Spinal cord (tissue), 10 donors: ENCODE data around the gene KIAA0513. TPM values are rescaled to one million over a fixed set of nuclear protein-coding genes. Genes with fewer than 3 reads are reported as not detected.
"Not testable (repeated sequence)": the region's sequence is repeated elsewhere in the genome, so short reads cannot be mapped to it uniquely, and the experiment has no call there.

Experiments used
- DNase-seq, 6 donors: peaks; one replicate each; pipeline versions ENCODE4 v3.0.0 to v3.0.0-alpha.2; 2013 to 2015; ENCODE audit warnings: low spot score in 6 of 6, low read depth in 4 of 6
- H3K27ac ChIP-seq: one replicate; pipeline ENCODE4 v1.5.1; 2013; ENCODE audit warnings: low read depth, low read length, control low read depth
- H3K27me3 ChIP-seq: one replicate; pipeline ENCODE4 v1.6.1; 2013; ENCODE audit warnings: low read length; ENCODE audit not compliant: control insufficient read depth, insufficient read depth
- H3K36me3 ChIP-seq: one replicate; pipeline ENCODE4 v1.6.1; 2013; ENCODE audit warnings: low read length; ENCODE audit not compliant: control insufficient read depth, insufficient read depth
- H3K4me1 ChIP-seq: one replicate; pipeline ENCODE4 v1.6.1; 2013; ENCODE audit warnings: low read length; ENCODE audit not compliant: control insufficient read depth, insufficient read depth
- H3K4me3 ChIP-seq: one replicate; pipeline ENCODE4 v1.5.1; 2013; ENCODE audit warnings: low read depth, low read length, control low read depth
- H3K9me3 ChIP-seq: one replicate; pipeline ENCODE4 v1.6.1; 2013; ENCODE audit warnings: low read length; ENCODE audit not compliant: control insufficient read depth, insufficient read depth
- WGBS: methylation state at CpG from one replicate; pipeline ENCODE4 v1.1.5; 2013; ENCODE audit warnings: missing lambda C conversion rate; ENCODE audit not compliant: insufficient coverage; 5-methylcytosine and 5-hydroxymethylcytosine counted together
- polyA plus RNA-seq, 2 donors: library from polyadenylated mRNA; unstranded; fragments of 120-200 nt; gene quantifications; one replicate each; pipeline ENCODE4 v1.2.1, GENCODE V29; 2013; ENCODE audit not compliant: insufficient read length in 2 of 2
- total RNA-seq, 2 donors: library from RNA; depleted of rRNA in 1 of 2; stranded (reverse); fragments of 120-200 nt in 1 of 2; fragments of >200 nt in 1 of 2; gene quantifications; one replicate each; pipeline versions ENCODE4 v1.2.3 to v1.2.4, GENCODE V29; 2013 to 2014
- donor health status: healthy.

Gene KIAA0513
- total and polyA plus RNA-seq, 4 donors = 18.4 to 40.9 (median 40.0) TPM

- Histone ChIP-seq H3K4me3 (peak overlapping the region; percentile 65), H3K4me1 (peaks cover 16% of the 10 kb centered on the region), H3K27me3 (no peaks in the 10 kb centered on the region), H3K9me3 (no peaks in the 10 kb centered on the region), H3K36me3 (peaks cover 14% of the 10 kb centered on the region), H3K27ac (peak overlapping the region; percentile 34)
- DNase-seq = peak in 1 of 6 donors; percentile 27
- WGBS = 2% methylated on average over 39 of the region's 41 CpGs
These were observed 526 bp downstream of the KIAA0513 start for GRCh38 chr16:85027958-85028684.

- DNase-seq = peak in 2 of 6 donors; percentile 30 to 66
- Histone ChIP-seq H3K36me3 (peaks cover 19% of the 10 kb centered on the region), H3K27ac (peak overlapping the region; percentile 34), H3K4me1 (peaks cover 20% of the 10 kb centered on the region), H3K9me3 (no peaks in the 10 kb centered on the region), H3K27me3 (no peaks in the 10 kb centered on the region), H3K4me3 (peak overlapping the region; percentile 65)
- 22% methylated on average over 11 of the region's 17 CpGs for WGBS
These were observed 1.3 kb downstream of the KIAA0513 start for GRCh38 chr16:85028685-85029407.

- Histone ChIP-seq H3K4me1 (peaks cover 20% of the 10 kb centered on the region), H3K36me3 (peaks cover 22% of the 10 kb centered on the region), H3K27ac (no peak overlapping the region), H3K27me3 (no peaks in the 10 kb centered on the region), H3K4me3 (no peak overlapping the region), H3K9me3 (no peaks in the 10 kb centered on the region)
- DNase-seq = peak in 1 of 6 donors; percentile 47
- WGBS = no CpG with 5 or more reads among the region's 4 CpGs
These were observed 1.8 kb downstream of the KIAA0513 start for GRCh38 chr16:85029408-85029784.

GRCh38 chr16:85029981-85030401 lies 2.4 kb downstream of the KIAA0513 start:
- 80% methylated on average over 16 of the region's 16 CpGs for WGBS
- H3K4me1 ChIP-seq = peaks cover 20% of the 10 kb centered on the region
- no peak for DNase-seq
- H3K9me3 ChIP-seq = no peaks in the 10 kb centered on the region
- no peaks in the 10 kb centered on the region for H3K27me3 ChIP-seq
- H3K4me3 ChIP-seq = no peak overlapping the region
- H3K27ac ChIP-seq = no peak overlapping the region
- peaks cover 27% of the 10 kb centered on the region for H3K36me3 ChIP-seq

- Histone ChIP-seq H3K9me3 (no peaks in the 10 kb centered on the region), H3K27me3 (no peaks in the 10 kb centered on the region), H3K4me3 (no peak overlapping the region), H3K4me1 (peaks cover 20% of the 10 kb centered on the region), H3K36me3 (peaks cover 28% of the 10 kb centered on the region), H3K27ac (no peak overlapping the region)
- 91% methylated on average over 5 of the region's 5 CpGs for WGBS
- no peak for DNase-seq
These were observed 3.9 kb downstream of the KIAA0513 start for GRCh38 chr16:85031451-85031850.

GRCh38 chr16:85032187-85032586 lies 4.6 kb downstream of the KIAA0513 start:
- H3K4me1 ChIP-seq = peaks cover 23% of the 10 kb centered on the region
- not testable (repeated sequence) for H3K9me3 ChIP-seq, H3K27me3 ChIP-seq, H3K27ac ChIP-seq, DNase-seq, H3K4me3 ChIP-seq
- peaks cover 28% of the 10 kb centered on the region for H3K36me3 ChIP-seq
- 100% methylated on average over 4 of the region's 4 CpGs for WGBS

GRCh38 chr16:85033171-85033570 lies 5.6 kb downstream of the KIAA0513 start:
- Histone ChIP-seq H3K4me3 (no peak overlapping the region), H3K27ac (no peak overlapping the region), H3K27me3 (no peaks in the 10 kb centered on the region), H3K4me1 (peaks cover 20% of the 10 kb centered on the region), H3K9me3 (no peaks in the 10 kb centered on the region), H3K36me3 (peaks cover 28% of the 10 kb centered on the region)
- DNase-seq = peak in 1 of 6 donors; percentile 81
- 58% methylated on average over 16 of the region's 17 CpGs for WGBS

- peaks cover 31% of the 10 kb centered on the region for H3K36me3 ChIP-seq
- H3K27ac ChIP-seq = no peak overlapping the region
- DNase-seq = no peak
- H3K27me3 ChIP-seq = no peaks in the 10 kb centered on the region
- no peaks in the 10 kb centered on the region for H3K9me3 ChIP-seq
- peaks cover 12% of the 10 kb centered on the region for H3K4me1 ChIP-seq
- WGBS = 93% methylated on average over 17 of the region's 18 CpGs
- no peak overlapping the region for H3K4me3 ChIP-seq
These were observed 7.2 kb downstream of the KIAA0513 start for GRCh38 chr16:85034591-85035433.

- H3K36me3 ChIP-seq = peaks cover 31% of the 10 kb centered on the region
- no peak overlapping the region for H3K4me3 ChIP-seq
- no peaks in the 10 kb centered on the region for H3K27me3 ChIP-seq
- DNase-seq = peak in 1 of 6 donors; percentile 34
- 73% methylated on average over 15 of the region's 15 CpGs for WGBS
- no peak overlapping the region for H3K27ac ChIP-seq
- no peaks in the 10 kb centered on the region for H3K9me3 ChIP-seq
- H3K4me1 ChIP-seq = peaks cover 19% of the 10 kb centered on the region
These were observed 8.8 kb downstream of the KIAA0513 start for GRCh38 chr16:85036236-85037049.
